Limb (tissue), 2 donors: ENCODE measurements around the gene TOM1.

Source experiments
- DNase-seq, 2 donors: peaks; one replicate each; pipeline ENCODE4 v3.0.0-alpha.2; 2016; ENCODE audit errors: extremely low spot score in 2 of 2

Gene TOM1

DNA sequence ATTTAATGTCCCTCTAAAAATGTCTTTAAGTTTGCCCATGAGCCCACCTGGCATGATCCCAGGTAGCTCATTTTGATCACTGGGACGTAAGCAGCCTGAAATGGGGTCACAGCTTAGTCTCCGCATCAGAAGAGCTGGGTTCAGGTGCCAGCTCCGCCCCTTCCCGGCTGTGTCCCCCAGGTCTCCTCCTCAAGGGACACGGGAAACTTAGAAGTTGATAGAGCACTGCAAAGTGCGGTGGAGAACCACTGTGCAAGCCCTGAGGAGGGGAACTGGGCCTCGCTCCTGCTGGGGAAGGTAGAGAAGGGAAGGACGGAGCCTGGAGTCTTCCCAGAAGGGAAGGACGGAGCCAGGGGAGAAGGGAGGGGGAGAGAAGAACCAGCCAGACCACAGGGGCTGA is 7.7 kb downstream of the TOM1 start:
- DNase-seq = no peak

DNA sequence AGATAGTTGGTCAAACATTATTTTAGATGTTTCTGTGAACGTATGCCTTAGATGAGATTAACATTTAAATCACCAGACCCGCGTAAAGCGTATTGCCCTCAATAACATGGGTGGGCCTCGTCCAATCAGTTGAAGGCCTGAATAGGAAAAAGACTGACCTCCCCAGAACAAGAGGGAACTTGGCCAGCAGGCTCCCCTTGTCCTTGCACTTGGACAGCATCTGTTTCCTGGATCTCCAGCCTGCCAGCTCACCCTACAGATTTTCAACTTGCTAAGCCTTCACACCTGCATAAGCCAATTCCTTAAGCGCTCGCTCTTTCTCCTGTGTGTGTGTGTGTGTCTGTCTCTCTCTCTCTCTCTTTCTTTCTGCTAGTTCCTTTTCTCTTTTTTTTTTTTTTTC is 8.2 kb downstream of the TOM1 start:
- no peak for DNase-seq

- DNase-seq = no peak
Observed at GRCh38 chr22:35308480-35309021, 8.9 kb downstream of the TOM1 start.

DNA sequence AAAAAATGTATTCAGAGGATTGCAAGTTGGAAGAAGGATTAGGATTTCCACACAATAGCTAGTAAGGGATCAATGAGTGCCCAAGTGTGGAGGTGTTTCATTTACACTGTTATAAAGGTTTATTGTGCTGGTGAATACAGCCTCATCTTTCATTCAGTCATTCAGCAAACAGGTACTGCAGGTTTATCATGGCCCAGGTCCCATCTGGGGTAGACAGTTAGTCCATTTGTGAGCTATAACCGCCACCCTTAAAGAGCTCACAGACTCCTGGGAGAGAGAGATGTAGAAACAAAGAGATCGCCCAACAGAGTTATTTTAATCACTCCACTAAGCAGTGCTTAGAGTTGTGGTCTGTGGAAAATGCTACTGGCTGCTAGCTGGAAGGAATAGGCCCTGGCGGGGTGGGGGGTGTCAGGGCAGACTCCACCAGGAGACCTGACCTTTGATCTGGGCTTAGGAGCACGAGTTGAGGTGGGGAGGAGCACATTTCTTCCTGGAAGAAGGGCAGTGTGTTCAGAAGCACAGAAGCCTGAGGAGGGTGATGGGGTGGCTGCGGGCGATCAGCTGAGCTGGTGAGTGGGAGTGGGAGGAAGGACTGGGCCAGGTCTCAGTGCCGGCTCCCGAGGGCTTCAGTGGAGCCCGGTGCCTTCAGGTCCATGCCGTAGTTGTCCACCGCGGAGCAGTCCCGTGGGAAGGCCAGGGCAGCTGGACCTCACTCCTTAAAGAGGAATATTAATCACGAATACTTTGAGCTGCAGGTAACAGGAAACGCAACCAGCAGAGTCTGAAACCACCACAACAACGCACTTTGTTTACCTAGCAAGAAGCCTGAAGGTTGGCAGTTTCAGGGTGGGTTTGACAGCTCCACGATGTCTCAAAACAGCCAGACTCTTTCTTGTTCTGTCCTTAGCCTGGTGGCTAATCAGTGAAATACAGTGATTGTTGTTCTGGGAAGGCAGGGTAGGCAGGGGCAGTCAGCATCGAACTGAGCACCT is 11.2 kb downstream of the TOM1 start:
- DNase-seq = no peak

GRCh38 chr22:35311551-35311999 is 11.9 kb downstream of the TOM1 start:
- DNase-seq = no peak

- no peak for DNase-seq
Observed at GRCh38 chr22:35312198-35313059, 12.7 kb downstream of the TOM1 start.

DNA sequence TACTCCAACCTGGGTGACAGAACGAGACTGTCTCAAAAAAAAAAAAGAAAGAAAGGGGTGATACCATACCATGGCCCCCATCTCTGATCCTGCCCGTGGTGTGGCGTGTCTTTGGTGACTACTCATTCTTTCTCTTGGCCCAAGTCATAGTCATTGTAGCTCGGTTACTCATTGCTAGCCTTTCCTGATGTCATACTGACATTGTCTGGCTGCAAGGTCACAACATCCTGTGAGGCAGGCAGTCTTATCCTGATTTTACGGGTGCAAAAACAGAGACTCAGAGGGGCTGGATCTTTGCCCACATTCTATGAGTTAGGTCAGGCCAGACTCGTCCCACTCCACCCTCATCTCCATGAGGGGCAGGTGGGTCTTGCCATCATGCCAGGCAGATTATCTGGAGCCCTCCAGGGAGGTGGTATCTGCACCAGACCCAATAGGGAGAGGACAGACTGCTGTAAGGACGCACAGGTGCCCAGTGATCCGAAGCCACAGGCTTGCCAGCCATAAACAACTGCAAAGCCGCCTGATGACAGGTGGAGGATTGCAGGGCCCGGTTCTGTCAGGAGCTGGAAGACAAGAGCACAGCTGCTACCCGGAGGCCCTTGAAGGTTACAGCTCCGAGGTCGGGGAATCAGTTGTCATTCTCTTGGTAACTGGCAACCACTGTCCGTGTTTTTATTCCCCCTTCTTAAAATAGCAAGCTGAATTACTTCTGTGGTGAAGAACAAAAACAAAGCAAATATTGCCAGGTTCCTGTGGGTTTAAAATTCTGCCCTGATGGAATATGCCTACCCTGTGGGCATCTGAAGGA is 13.8 kb downstream of the TOM1 start:
- DNase-seq = peak; percentile 56 to 58

GRCh38 chr22:35314161-35314942 is 14.7 kb downstream of the TOM1 start:
- DNase-seq = no peak

DNA sequence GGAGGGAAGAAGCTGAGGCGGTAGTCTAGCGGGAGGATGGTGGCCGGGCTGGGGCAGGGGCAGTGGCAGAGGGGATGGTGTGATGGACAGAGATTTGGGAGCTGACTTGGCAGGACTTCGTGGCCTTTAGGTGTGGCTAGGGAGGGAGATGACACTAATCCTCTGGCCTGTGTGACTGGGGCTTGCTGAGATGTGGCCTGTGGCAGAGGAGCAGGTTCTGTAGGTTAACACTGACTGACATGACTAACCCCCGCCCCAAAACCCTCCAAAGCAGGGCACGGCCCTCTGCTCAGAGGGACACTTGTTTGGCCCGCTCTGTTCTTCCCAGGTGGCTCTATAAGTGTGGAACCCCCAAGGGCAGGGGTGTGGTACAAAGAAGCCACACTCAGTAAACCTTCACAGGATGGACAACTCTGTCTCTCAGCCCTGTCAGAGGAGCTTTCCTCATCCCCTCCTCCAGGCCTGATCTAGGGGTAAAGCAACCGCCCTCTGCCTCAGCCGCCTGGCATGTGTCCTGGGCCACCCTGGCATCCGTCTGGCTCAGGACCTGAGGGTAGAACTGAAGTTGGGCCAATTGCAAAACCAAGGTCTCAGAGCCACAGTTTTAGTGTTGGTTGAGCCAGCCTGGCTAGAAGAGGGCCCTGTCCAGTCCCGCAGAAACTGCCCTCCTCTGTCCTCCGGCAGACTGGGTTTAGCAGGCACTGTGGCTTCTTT is 15.6 kb downstream of the TOM1 start:
- no peak for DNase-seq

DNA sequence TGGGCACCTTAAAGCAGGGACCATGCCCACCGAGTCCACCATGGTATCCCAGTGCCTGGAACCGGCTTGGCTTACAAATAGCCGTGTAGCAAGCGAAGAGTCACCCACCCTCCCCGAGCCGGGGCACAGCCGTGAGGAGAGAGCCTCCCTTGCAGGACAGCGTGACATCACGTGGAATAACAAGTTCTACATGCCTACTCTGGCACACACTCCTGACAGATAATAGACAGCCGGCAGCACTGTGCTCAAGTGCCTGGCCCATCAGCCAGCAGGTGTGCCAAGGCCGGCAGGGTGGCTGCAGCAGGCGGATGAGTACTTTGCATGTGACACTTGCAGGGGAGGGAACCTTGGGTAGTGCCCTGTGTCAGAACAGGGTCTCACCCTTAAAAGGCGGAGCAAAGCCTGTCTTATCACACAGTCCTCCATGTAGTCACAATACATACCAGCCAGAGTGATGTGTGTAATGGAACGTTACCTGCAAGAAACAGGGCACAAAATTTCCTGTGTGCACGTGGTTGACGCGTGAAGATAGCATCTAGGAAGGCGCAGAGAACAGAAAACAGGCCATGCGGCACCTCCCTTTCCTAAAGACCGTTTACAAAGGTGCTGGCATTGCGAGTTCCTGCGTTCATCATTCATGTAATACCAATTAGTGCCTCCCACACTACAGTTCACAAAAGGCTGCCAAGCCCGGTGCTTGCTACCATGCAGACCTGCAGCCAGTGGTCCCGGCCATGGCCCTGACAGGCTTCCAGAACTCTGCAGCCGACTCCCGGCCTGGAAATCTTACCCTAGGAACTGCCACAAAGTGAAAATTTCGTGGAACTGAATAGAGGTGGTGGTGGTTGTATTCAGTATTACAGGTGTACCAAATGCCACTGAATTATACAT is 16.4 kb downstream of the TOM1 start:
- no peak for DNase-seq

- no peak for DNase-seq
Observed at GRCh38 chr22:35316751-35317150, 17.1 kb downstream of the TOM1 start.

DNA sequence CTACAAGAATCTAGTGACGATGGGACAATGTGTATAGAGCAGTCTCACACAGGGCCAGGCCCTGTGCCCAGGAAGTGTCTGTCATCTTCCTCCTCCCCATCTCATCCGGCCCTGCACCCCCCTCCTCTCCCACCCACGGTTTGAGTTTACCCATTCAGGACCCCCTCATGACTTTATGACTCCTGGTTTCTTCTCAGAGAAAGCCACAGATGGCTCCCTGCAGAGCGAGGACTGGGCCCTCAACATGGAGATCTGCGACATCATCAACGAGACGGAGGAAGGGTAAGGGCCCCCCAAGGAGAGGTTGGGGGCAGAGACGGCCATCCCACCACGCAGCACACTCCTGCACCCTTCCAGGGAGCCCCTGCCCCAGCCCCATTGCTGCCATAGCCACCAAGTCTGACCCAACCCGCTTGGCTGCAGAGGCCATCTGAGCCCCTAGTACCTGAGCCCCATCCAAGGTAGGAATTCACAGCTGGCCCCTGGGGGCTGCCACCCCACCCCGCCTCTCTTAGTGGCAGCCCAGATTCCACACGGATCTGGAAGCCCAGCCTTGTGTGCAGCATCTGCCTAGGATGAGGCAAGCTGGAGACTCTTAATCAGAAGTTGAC is 18.1 kb downstream of the TOM1 start:
- DNase-seq = no peak

DNA sequence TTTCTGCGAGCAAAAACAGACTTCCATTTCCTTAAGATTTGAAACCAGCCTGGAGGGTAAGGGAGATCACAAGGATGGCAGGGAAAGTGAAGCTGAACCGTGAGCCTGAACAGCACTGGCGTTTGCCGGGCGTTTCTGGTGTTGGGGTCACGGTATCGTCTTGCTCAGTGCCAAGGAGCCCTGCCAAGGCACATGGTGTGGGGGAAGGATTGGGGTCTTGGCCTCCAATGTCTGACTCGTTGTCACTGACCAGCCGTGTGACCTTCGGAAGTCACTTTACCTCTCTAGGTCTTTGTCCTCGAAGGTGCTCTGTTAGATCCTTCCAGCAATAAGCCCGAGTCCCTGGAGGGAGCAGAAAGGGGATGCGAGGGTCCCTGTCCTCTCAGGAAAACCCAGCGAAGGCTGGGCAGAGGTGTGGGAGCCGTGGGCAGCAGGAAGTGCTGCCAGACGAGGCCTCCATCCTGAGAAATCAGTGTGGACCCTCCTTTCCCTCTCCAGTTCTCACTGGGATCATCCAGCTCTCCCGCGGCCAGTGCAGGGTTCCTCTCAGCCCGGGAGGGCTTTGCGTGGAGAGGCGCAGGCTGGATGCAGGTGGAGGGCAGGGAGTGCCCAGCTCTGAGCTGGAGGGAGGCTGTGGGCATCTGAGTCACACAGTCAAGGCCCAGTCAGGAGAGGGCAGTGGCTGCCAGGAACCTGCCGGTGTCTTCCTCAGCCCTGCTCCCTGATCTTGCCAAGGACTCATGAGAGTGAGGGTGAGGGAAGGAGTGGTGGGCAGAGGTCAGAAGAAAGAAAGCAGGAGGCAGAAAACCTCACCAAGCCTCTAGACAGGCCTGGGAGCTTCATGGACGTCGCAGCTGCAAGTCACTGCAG is 18.9 kb downstream of the TOM1 start:
- no peak for DNase-seq

DNA sequence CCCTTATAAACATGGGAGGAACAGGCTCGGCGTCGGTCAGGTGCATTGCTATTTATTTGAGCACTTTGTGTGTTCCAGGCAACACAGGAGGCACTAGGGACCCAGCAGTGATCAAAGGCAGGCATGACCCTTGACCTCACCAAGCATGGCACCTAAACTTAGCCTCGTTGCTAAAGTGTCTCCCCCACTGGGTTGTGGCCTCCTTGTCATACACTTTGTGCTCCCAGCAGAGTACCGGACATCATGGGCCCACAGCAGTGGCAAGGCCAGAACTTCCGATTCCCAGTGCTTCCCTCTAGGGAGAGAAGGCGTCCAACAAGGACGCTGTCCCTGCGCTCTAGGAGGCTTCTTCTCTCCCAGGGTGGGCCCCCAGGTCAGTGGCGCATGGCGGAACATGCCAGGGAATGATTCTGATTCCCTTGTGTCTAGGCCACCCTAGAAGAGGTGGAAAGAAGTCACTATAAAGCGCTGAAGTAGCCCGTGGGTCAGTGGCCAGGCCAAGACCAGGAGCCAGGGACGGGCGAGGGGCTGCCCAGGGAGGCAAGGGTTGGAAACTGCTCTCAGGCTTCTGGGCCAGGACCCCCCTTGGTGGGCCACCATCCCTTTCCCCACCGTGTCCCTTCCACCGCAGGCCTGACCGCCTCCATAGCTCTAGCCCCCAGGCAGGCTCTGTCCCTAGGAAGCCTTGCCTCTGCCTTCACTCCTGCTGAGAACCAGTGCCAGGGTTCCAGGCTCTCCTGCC is 19.7 kb downstream of the TOM1 start:
- no peak for DNase-seq

- DNase-seq = no peak
Observed at GRCh38 chr22:35322126-35322525, 22.4 kb downstream of the TOM1 start.

DNA sequence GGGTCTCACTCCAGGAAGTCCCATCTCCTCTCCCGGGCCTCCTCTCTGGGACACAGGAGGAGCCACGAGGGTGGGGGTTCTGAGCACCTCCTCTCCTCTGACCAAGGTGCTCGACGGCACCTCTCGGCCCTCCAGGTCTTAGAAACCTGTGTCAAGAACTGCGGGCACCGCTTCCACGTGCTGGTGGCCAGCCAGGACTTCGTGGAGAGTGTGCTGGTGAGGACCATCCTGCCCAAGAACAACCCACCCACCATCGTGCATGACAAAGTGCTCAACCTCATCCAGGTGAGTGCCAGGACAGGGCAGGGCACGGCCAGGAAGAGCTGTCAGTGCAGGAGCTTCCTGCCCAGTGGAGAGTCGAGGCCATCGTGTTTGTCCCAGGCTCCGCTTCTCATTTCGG is 23.2 kb downstream of the TOM1 start:
- no peak for DNase-seq

DNA sequence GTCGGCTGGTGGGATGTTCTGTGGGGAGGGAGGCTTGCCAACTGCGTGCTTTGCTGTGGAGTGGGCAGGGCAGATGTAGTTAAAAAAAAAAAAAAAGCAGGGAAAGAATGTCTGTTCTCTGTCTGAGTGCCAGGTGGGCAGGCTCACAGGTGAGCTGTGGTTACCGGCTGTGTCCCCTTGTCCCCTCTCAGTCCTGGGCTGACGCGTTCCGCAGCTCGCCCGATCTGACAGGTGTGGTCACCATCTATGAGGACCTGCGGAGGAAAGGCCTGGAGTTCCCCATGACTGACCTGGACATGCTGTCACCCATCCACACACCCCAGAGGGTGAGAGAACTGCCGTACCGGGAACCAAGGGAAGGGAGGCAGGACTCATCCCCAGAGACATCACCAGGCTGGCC is 23.6 kb downstream of the TOM1 start:
- no peak for DNase-seq
